Epithelial cell of proximal tubule (primary cell): ENCODE measurements around the gene FAM78A. TPM values are rescaled to one million over a fixed set of nuclear protein-coding genes. Genes with fewer than 3 reads are reported as not detected.
"Not testable (repeated sequence)": the region's sequence is repeated elsewhere in the genome, so short reads cannot be mapped to it uniquely, and the experiment has no call there.

Experiments used
- DNase-seq: peaks from one replicate; pipeline ENCODE4 v3.0.0-alpha.2; 2011; ENCODE audit warnings: low read depth
- H3K4me3 ChIP-seq: 2 replicates; pipeline ENCODE4 v1.5.1; 2011; ENCODE audit warnings: low read depth, mild to moderate bottlenecking, low read length
- CTCF ChIP-seq: conservative IDR thresholded peaks from 2 replicates; pipeline ENCODE4 v1.5.1; 2012; ENCODE audit warnings: low read depth, mild to moderate bottlenecking, low read length
- total RNA-seq: library from RNA; depleted of rRNA; stranded (reverse); fragments of >200 nt; gene quantifications from 2 replicates; pipeline ENCODE4 v1.2.3, GENCODE V29; 2015

FAM78A gene
- total RNA-seq, 1 donor from 2014 or later, result under 0.01 TPM

DNA sequence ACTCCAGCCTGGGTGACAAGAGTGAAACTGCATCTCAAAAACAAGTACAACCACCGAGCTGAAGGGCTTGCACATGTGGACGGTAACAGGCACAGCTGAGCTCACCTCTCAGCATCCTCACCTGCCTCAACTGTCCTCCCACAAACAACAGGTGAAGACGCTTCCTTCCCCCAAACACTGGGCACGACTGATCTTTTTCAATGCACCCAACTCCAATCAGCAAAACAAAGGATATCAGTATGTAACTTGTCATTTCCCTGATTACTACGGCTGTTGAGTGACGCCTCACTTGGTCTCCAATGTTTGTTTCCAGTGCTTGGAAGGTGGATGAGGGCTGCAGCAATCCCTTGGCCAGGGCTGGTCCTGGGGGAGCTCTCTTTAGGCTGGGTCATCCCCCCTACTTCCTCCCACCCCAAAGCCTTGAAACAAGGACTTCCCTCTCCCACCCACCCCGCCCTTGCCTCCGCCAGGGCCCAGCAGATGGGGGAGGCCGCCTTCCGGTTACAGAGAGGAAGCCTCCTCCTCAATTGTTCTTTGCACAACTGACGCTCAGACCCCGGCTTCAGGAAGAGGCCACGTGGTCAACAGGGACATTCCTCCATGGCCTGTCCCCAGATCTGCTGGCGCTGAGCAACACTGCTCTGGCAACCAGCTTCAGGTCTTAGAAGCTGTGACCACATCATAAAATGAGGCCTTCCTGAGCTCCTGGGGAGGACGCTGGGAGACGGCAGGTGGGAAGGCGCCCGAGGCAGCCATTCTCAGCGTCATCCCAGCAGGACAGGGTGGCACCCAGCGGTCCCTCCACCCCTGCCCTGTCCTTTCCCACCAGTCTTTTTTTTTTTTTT is 5.9 kb downstream of the FAM78A start:
- TF ChIP-seq CTCF, result no peak
- H3K4me3 ChIP-seq, result no peak overlapping the region
- no peak for DNase-seq

- no peak for TF ChIP-seq CTCF
- H3K4me3 ChIP-seq, result no peak overlapping the region
- DNase-seq, result no peak
Measured at GRCh38 chr9:131266266-131267229, 9.8 kb downstream of the FAM78A start.

- no peak overlapping the region for H3K4me3 ChIP-seq
- no peak for DNase-seq
- no peak for TF ChIP-seq CTCF
Measured at GRCh38 chr9:131264231-131264630, 12.1 kb downstream of the FAM78A start.

DNA sequence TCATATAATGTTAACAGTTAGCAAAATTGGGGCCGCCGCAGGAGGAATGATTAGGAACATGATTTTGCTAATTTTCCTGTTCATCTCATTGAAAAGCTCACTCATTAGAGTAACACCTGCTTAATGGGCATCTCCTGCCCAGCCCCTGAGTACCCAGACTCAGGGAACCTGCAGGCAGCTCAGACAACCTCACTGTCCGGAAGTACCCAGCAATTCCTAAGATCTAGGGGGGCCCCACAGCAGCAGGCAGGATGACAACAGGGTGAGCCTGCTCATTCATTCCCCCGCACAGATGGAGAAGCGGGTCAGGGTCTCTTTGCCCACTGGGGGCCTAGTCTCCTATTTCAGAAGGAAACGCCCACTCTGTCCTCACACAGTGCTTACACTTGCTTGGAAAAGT is 12.6 kb downstream of the FAM78A start:
- no peak for TF ChIP-seq CTCF
- no peak for DNase-seq
- H3K4me3 ChIP-seq, result no peak overlapping the region

- not testable (repeated sequence) for H3K4me3 ChIP-seq, DNase-seq
Measured at GRCh38 chr9:131263033-131263343, 13.3 kb downstream of the FAM78A start.

DNA sequence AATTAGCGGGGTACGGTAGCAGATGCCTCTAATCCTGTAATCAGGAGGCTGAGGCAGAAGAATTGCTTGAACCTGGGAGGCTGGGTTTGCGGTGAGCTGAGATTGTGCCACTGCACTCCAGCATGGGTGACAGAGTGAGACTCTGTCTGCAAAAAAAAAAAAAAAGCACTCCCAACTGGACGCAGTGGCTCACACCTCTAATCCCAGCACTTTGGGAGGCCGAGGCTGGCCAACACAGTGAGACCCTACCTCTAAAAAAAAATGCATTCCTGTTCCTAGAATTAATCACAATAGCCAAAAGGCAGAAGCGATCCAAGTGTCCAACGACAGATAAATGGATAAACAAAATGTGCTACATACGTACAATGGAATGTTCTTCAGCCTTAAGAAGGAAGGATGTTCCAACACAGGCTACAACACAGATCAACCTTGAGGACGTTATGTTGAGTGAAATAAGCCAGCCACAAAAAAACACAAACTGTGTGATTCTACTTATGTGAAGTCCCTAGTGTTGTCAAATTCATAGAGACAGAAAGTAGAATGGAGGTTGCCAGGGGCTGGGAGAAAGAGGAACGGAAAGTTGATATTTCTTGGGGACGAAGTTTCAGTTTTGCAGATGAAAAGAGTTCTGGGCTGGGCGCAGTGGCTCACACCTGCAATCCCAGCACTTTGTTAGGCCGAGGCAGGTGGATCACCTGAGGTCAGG is 13.8 kb downstream of the FAM78A start:
- no peak overlapping the region for H3K4me3 ChIP-seq
- no peak for DNase-seq
- no peak for TF ChIP-seq CTCF
